ENCODE measurements around the gene GNB2.
"Not testable (repeated sequence)": the region's sequence is repeated elsewhere in the genome, so short reads cannot be mapped to it uniquely, and the experiment has no call there.

Gene GNB2

GRCh38 chr7:100705320-100705752, 31.8 kb downstream of the GNB2 start:
- Histone ChIP-seq H3K79me2 (ENCODE audit: control insufficient read depth, insufficient read depth, low read length, unreplicated experiment) (peaks cover 21% of the 10 kb centered on the region), H3K27ac (ENCODE audit: low read depth, low read length) (peak overlapping the region; percentile 45), H3K36me3 (ENCODE audit: insufficient read depth, low read length) (no peaks in the 10 kb centered on the region), H2AFZ (ENCODE audit: low read length, unreplicated experiment) (peak overlapping the region; percentile 87), H3K4me1 (ENCODE audit: control insufficient read depth, insufficient read depth, low read length, unreplicated experiment) (peaks cover 6% of the 10 kb centered on the region), H3K4me3 (ENCODE audit: low read depth, low read length) (peak overlapping the region; percentile 90), H3K27me3 (ENCODE audit: insufficient read depth, low read length) (no peaks in the 10 kb centered on the region)

- peak within 1 kb of the TSS; percentile 87 for H2AFZ ChIP-seq (ENCODE audit: low read length, unreplicated experiment)
- peak within 1 kb of the TSS; percentile 45 for H3K27ac ChIP-seq (ENCODE audit: low read depth, low read length)
- H3K27me3 ChIP-seq (ENCODE audit: insufficient read depth, low read length) = no peaks in the 10 kb centered on the region
- H3K36me3 ChIP-seq (ENCODE audit: insufficient read depth, low read length) = no peaks in the 10 kb centered on the region
- H3K4me1 ChIP-seq (ENCODE audit: control insufficient read depth, insufficient read depth, low read length, unreplicated experiment) = peaks cover 6% of the 10 kb centered on the region
- H3K4me3 ChIP-seq (ENCODE audit: low read depth, low read length) = peak within 1 kb of the TSS; percentile 90
- H3K79me2 ChIP-seq (ENCODE audit: control insufficient read depth, insufficient read depth, low read length, unreplicated experiment) = peaks cover 21% of the 10 kb centered on the region
Observed at GRCh38 chr7:100705753-100706671, 32.5 kb downstream of the GNB2 start, which contains the start of gene POP7. POP7 (plus strand) TSS chr7:100706121; CDS start chr7:100706831, 710 bp downstream.

DNA sequence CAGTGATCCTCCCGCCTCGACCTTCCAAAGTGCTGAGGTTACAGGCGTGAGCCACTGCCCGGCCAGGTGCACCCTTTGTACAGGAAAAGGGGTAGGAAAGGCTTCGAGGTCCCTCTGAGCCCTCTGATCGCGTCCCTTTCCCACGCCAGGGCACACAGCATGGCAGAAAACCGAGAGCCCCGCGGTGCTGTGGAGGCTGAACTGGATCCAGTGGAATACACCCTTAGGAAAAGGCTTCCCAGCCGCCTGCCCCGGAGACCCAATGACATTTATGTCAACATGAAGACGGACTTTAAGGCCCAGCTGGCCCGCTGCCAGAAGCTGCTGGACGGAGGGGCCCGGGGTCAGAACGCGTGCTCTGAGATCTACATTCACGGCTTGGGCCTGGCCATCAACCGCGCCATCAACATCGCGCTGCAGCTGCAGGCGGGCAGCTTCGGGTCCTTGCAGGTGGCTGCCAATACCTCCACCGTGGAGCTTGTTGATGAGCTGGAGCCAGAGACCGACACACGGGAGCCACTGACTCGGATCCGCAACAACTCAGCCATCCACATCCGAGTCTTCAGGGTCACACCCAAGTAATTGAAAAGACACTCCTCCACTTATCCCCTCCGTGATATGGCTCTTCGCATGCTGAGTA, 33.3 kb downstream of the GNB2 start:
- H3K27me3 ChIP-seq (ENCODE audit: insufficient read depth, low read length) = no peaks in the 10 kb centered on the region
- peak overlapping the region; percentile 90 for H3K4me3 ChIP-seq (ENCODE audit: low read depth, low read length)
- peaks cover 21% of the 10 kb centered on the region for H3K79me2 ChIP-seq (ENCODE audit: control insufficient read depth, insufficient read depth, low read length, unreplicated experiment)
- no peaks in the 10 kb centered on the region for H3K36me3 ChIP-seq (ENCODE audit: insufficient read depth, low read length)
- peak overlapping the region; percentile 3; the same call in 1 of the 2 replicates for H3K27ac ChIP-seq (ENCODE audit: low read depth, low read length)
- peak overlapping the region; percentile 35 for H2AFZ ChIP-seq (ENCODE audit: low read length, unreplicated experiment)
- peaks cover 6% of the 10 kb centered on the region for H3K4me1 ChIP-seq (ENCODE audit: control insufficient read depth, insufficient read depth, low read length, unreplicated experiment)

DNA sequence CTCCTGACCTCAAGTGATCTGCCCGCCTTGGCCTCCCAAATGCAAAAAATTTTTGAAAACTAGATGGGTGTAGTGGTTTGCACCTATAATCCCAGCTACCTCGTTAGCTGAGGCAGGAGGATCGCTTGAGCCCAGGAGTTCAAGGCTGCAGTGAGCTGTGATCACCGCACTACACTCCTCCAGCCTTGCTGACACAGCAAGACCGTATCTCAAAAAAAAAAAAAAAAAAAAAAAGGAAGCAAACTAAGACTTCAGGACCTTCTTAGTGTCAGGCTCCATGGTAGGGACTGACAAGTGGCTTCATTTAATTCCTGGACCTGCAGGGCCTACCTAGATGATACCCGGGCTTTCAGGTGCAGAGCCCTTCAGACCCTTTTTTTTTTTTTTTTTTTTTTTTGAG, 34.9 kb downstream of the GNB2 start:
- Histone ChIP-seq H3K4me3 (ENCODE audit: low read depth, low read length) (no peak overlapping the region), H2AFZ (ENCODE audit: low read length, unreplicated experiment) (no peak overlapping the region), H3K4me1 (ENCODE audit: control insufficient read depth, insufficient read depth, low read length, unreplicated experiment) (peaks cover 6% of the 10 kb centered on the region), H3K27ac (ENCODE audit: low read depth, low read length) (no peak overlapping the region), H3K36me3 (ENCODE audit: insufficient read depth, low read length) (no peaks in the 10 kb centered on the region), H3K79me2 (ENCODE audit: control insufficient read depth, insufficient read depth, low read length, unreplicated experiment) (peaks cover 21% of the 10 kb centered on the region), H3K27me3 (ENCODE audit: insufficient read depth, low read length) (no peaks in the 10 kb centered on the region)

- H3K79me2 ChIP-seq (ENCODE audit: control insufficient read depth, insufficient read depth, low read length, unreplicated experiment) = peaks cover 21% of the 10 kb centered on the region
- no peaks in the 10 kb centered on the region for H3K36me3 ChIP-seq (ENCODE audit: insufficient read depth, low read length)
- no peak overlapping the region for H3K4me3 ChIP-seq (ENCODE audit: low read depth, low read length)
- H2AFZ ChIP-seq (ENCODE audit: low read length, unreplicated experiment) = no peak overlapping the region
- peaks cover 6% of the 10 kb centered on the region for H3K4me1 ChIP-seq (ENCODE audit: control insufficient read depth, insufficient read depth, low read length, unreplicated experiment)
- no peaks in the 10 kb centered on the region for H3K27me3 ChIP-seq (ENCODE audit: insufficient read depth, low read length)
- no peak overlapping the region for H3K27ac ChIP-seq (ENCODE audit: low read depth, low read length)
Observed at GRCh38 chr7:100710452-100710851, 36.9 kb downstream of the GNB2 start.

DNA sequence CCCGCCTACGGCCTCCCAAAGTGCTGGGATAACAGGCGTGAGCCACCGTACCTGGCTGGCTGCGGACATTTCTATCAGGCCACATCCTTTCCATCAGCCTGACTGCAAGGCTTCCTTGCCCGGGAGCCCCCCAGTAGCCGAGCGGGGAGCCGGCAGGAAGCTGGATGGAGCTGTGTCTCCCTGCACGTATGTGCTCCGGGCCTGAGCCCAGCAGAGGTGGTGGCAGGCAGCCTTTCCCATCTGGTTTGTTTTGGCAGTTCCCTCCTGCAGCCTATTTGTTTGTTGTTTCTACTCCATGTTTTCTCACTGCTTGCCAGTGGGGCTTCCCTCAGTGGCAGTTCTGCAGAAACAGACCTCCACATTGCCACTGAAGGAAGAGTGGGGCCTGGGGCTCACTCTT, 37.8 kb downstream of the GNB2 start:
- Histone ChIP-seq H2AFZ (ENCODE audit: low read length, unreplicated experiment) (no peak overlapping the region), H3K27me3 (ENCODE audit: insufficient read depth, low read length) (no peaks in the 10 kb centered on the region), H3K36me3 (ENCODE audit: insufficient read depth, low read length) (no peaks in the 10 kb centered on the region), H3K27ac (ENCODE audit: low read depth, low read length) (no peak overlapping the region), H3K4me1 (ENCODE audit: control insufficient read depth, insufficient read depth, low read length, unreplicated experiment) (peaks cover 6% of the 10 kb centered on the region), H3K79me2 (ENCODE audit: control insufficient read depth, insufficient read depth, low read length, unreplicated experiment) (peaks cover 17% of the 10 kb centered on the region), H3K4me3 (ENCODE audit: low read depth, low read length) (no peak overlapping the region)

DNA sequence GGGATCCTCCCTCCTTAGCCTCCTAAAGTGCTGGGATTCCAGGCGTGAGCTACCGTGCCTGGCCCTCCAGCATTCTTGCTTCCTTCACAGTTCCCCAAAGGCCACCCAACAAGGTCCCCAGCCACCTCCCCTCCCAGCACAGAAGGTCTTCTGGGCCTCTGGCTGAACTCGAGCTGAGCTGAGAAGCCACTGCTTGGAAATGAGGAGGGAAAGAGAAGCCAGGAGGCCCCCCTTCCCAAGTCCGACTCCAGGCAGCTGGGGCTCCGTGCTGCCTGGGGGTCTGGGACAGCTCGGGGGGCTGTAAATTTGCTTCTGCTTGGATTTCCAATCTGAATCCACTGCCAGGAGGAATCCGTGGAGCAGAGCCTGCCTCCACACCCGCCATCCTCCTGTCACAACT, 41.2 kb downstream of the GNB2 start:
- Histone ChIP-seq H3K79me2 (ENCODE audit: control insufficient read depth, insufficient read depth, low read length, unreplicated experiment) (no peaks in the 10 kb centered on the region), H3K27ac (ENCODE audit: low read depth, low read length) (no peak overlapping the region), H3K4me3 (ENCODE audit: low read depth, low read length) (no peak overlapping the region), H3K27me3 (ENCODE audit: insufficient read depth, low read length) (peaks cover 2% of the 10 kb centered on the region), H3K36me3 (ENCODE audit: insufficient read depth, low read length) (no peaks in the 10 kb centered on the region), H3K4me1 (ENCODE audit: control insufficient read depth, insufficient read depth, low read length, unreplicated experiment) (no peaks in the 10 kb centered on the region), H2AFZ (ENCODE audit: low read length, unreplicated experiment) (no peak overlapping the region)

- not testable (repeated sequence) for H3K4me3 ChIP-seq (ENCODE audit: low read depth, low read length); H2AFZ ChIP-seq (ENCODE audit: low read length, unreplicated experiment); H3K4me1 ChIP-seq (ENCODE audit: control insufficient read depth, insufficient read depth, low read length, unreplicated experiment); H3K79me2 ChIP-seq (ENCODE audit: control insufficient read depth, insufficient read depth, low read length, unreplicated experiment); H3K36me3 ChIP-seq (ENCODE audit: insufficient read depth, low read length); H3K27ac ChIP-seq (ENCODE audit: low read depth, low read length)
- peaks cover 26% of the 10 kb centered on the region for H3K27me3 ChIP-seq (ENCODE audit: insufficient read depth, low read length)
Observed at GRCh38 chr7:100717073-100717472, 43.5 kb downstream of the GNB2 start.

- Histone ChIP-seq H3K27me3 (ENCODE audit: insufficient read depth, low read length) (peaks cover 29% of the 10 kb centered on the region), H3K36me3 (ENCODE audit: insufficient read depth, low read length) (no peaks in the 10 kb centered on the region), H3K4me3 (ENCODE audit: low read depth, low read length) (no peak overlapping the region; the same call in 1 of the 2 replicates), H3K79me2 (ENCODE audit: control insufficient read depth, insufficient read depth, low read length, unreplicated experiment) (no peaks in the 10 kb centered on the region), H2AFZ (ENCODE audit: low read length, unreplicated experiment) (no peak overlapping the region), H3K4me1 (ENCODE audit: control insufficient read depth, insufficient read depth, low read length, unreplicated experiment) (no peaks in the 10 kb centered on the region), H3K27ac (ENCODE audit: low read depth, low read length) (no peak overlapping the region)
Observed at GRCh38 chr7:100719523-100720278, 46.2 kb downstream of the GNB2 start.

DNA sequence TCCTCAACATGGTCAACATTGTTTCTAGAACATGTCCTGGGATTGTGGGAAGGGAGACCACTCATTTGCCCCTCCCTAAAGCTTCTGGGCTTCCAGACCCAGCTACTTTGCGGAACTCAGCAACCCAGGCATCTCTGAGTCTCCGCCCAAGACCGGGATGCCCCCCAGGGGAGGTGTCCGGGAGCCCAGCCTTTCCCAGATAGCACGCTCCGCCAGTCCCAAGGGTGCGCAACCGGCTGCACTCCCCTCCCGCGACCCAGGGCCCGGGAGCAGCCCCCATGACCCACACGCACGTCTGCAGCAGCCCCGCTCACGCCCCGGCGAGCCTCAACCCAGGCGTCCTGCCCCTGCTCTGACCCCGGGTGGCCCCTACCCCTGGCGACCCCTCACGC, 46.7 kb downstream of the GNB2 start, which contains the start of gene EPO:
EPO (plus strand) TSS at position 190 of the 392 bp plus-strand sequence. CDS start 513 bp downstream, outside the sequence.
- Histone ChIP-seq H3K79me2 (ENCODE audit: control insufficient read depth, insufficient read depth, low read length, unreplicated experiment) (no peaks in the 10 kb centered on the region), H3K27me3 (ENCODE audit: insufficient read depth, low read length) (peaks cover 29% of the 10 kb centered on the region), H3K4me1 (ENCODE audit: control insufficient read depth, insufficient read depth, low read length, unreplicated experiment) (no peaks in the 10 kb centered on the region), H2AFZ (ENCODE audit: low read length, unreplicated experiment) (no peak within 1 kb of the TSS), H3K36me3 (ENCODE audit: insufficient read depth, low read length) (no peaks in the 10 kb centered on the region), H3K4me3 (ENCODE audit: low read depth, low read length) (peak within 1 kb of the TSS; percentile 60), H3K27ac (ENCODE audit: low read depth, low read length) (no peak within 1 kb of the TSS)

All from ACC112 (cell line).